GM12878 (cell line): ENCODE results near the gene STXBP3.

ENCODE experiments used
- CTCF ChIP-seq, 3 experiments: IDR thresholded peaks in 2 of 3; conservative IDR thresholded peaks in 1 of 3; 2 replicates each; pipeline ENCODE4 v1.5.1; 2011; ENCODE audit warnings: low read depth in 3 of 3, low read length in 3 of 3, mild to moderate bottlenecking in 3 of 3, control low read depth in 2 of 3, moderate library complexity in 2 of 3, inconsistent platforms in 1 of 3, mixed read lengths in 1 of 3; ENCODE audit not compliant: control insufficient read depth in 2 of 3, insufficient read depth in 1 of 3; ENCODE audit errors: extremely low read depth in 1 of 3
- EED ChIP-seq: sonication (generic); IDR thresholded peaks from 2 replicates; pipeline ENCODE4 v1.6.1; 2016; ENCODE audit warnings: antibody characterized with exemption, low read depth
- HDGF ChIP-seq: fragments of 450-650 bp; IDR thresholded peaks from 2 replicates; pipeline ENCODE4 v1.6.1; 2016; ENCODE audit warnings: antibody characterized with exemption
- STAT1 ChIP-seq: fragments of 450-650 bp; conservative IDR thresholded peaks from 2 replicates; pipeline ENCODE4 v1.6.1; 2014; ENCODE audit warnings: antibody characterized with exemption, mild to moderate bottlenecking
- USF2 ChIP-seq: IDR thresholded peaks from 2 replicates; pipeline ENCODE4 v1.6.1; 2011; ENCODE audit warnings: low read depth, low read length, improper control_type of control experiment, borderline replicate concordance
- ZNF592 ChIP-seq: fragments of 450-650 bp; IDR thresholded peaks from 2 replicates; pipeline ENCODE4 v1.6.1; 2017; ENCODE audit warnings: mild to moderate bottlenecking, moderate library complexity

- no peak for TF ChIP-seq EED
- TF ChIP-seq ZNF592 = no peak
- TF ChIP-seq USF2 = no peak
- TF ChIP-seq CTCF (IDR thresholded peaks at IDR 0.05 in 2 of 3, conservative IDR thresholded peaks at IDR 0.05 in 1 of 3; ENCODE audit: control insufficient read depth in 2 of 3, extremely low read depth in 1 of 3, insufficient read depth in 1 of 3, low read depth in 3 of 3, low read length in 3 of 3) = no peak
- no peak for TF ChIP-seq HDGF
- TF ChIP-seq STAT1 = no peak
Observed at GRCh38 chr1:108742253-108742652, 4.2 kb upstream of the STXBP3 start.
